Kidney (tissue), 14 donors: Measurements from ENCODE around the gene CLCN5. TPM values are rescaled to one million over a fixed set of nuclear protein-coding genes. Genes with fewer than 3 reads are reported as not detected.

Source experiments
- DNase-seq, 5 donors: peaks; one replicate each; pipeline ENCODE4 v3.0.0-alpha.2; 2013 to 2020
- FAIRE-seq: peaks from 2 replicates; lab custom pipeline; 2012; peaks lifted over from hg19 to GRCh38; lab: Jason Lieb, UNC
- H3K27ac ChIP-seq, 2 donors: one replicate each; pipeline ENCODE4 v1.7.0; 2013; ENCODE audit warnings: low read depth in 2 of 2, low read length in 2 of 2, inconsistent platforms in 1 of 2
- H3K27me3 ChIP-seq: one replicate; pipeline ENCODE4 v1.7.1; 2013; ENCODE audit warnings: low read length, inconsistent platforms; ENCODE audit not compliant: control insufficient read depth, insufficient read depth
- H3K36me3 ChIP-seq, 3 donors: one replicate each; pipeline versions ENCODE4 v1.7.0 to v1.7.1; 2013; ENCODE audit warnings: low read length in 3 of 3, control low read depth in 1 of 3, inconsistent platforms in 1 of 3; ENCODE audit not compliant: insufficient read depth in 3 of 3, control insufficient read depth in 2 of 3
- H3K4me1 ChIP-seq, 3 donors: one replicate each; pipeline versions ENCODE4 v1.7.0 to v1.7.1; 2013; ENCODE audit warnings: low read length in 3 of 3, inconsistent platforms in 1 of 3, low read depth in 1 of 3; ENCODE audit not compliant: control insufficient read depth in 2 of 3, insufficient read depth in 2 of 3
- H3K4me3 ChIP-seq, 3 donors: one replicate each; pipeline versions ENCODE4 v1.7.0 to v1.8.1; 2013; ENCODE audit warnings: low read length in 3 of 3, control low read depth in 1 of 3, inconsistent platforms in 1 of 3
- H3K9ac ChIP-seq, 3 donors: one replicate each; pipeline versions ENCODE4 v1.7.0 to v1.7.1; 2013; ENCODE audit warnings: low read length in 3 of 3, control low read depth in 1 of 3, inconsistent platforms in 1 of 3
- H3K9me3 ChIP-seq, 3 donors: one replicate each; pipeline versions ENCODE4 v1.7.0 to v1.7.1; 2013; ENCODE audit warnings: low read length in 3 of 3, control low read depth in 1 of 3, inconsistent platforms in 1 of 3; ENCODE audit not compliant: control insufficient read depth in 2 of 3, insufficient read depth in 1 of 3
- CTCF ChIP-seq: IDR thresholded peaks from 3 replicates; pipeline ENCODE4 v1.5.1; 2012; ENCODE audit warnings: mild to moderate bottlenecking, moderate library complexity, borderline replicate concordance; ENCODE audit not compliant: insufficient read depth; ENCODE audit errors: extremely low read depth
- intact Hi-C: fragments of 100-400 bp; cut with DNase I; formaldehyde crosslinking; loops from one replicate; pipeline ENCODE4 v1.11.1; 2022
- polyA plus RNA-seq: library from polyadenylated mRNA; stranded (reverse); fragments of 350-450 nt; fragmentation: Illumina TruSeq; extraction: RNeasy Lipid Tissue Mini Kit (QIAGEN cat#74804); gene quantifications from one replicate; pipeline ENCODE4 v1.2.3, GENCODE V29; 2014; ENCODE audit warnings: low read depth, low replicate concordance; ENCODE audit not compliant: insufficient read depth
- total RNA-seq: library from RNA; stranded (reverse); fragmentation: NEBNext Ultra II Directional; extraction: Animal tissue kit (Norgen Biotek cat#: 25700); gene quantifications from one replicate; pipeline ENCODE4 v1.2.1, GENCODE V29; 2021
- donor health status: control.
- donor health status: control.
- donor health status: control.
- donor health status: control.
- donor health status: control.
- donor health status: DM: yes; HTN: yes; CAD: no.
- donor health status: Normal renal cell carcinoma (clear cell type).

CLCN5 gene
- total and polyA plus RNA-seq, 2 donors from 2014 or later: 21.1 to 29.7 TPM

GRCh38 chrX:49879656-49880277 is 42.6 kb upstream of the CLCN5 start:
- peak overlapping the region in 1 of 3 donors; percentile 2 for H3K9ac ChIP-seq
- H3K4me1 ChIP-seq: peaks cover 0 to 5% (median 5%) of the 10 kb centered on the region in 3 donors

GRCh38 chrX:49880668-49881067 is 41.7 kb upstream of the CLCN5 start:
- peaks cover 0 to 2% (median 0%) of the 10 kb centered on the region in 3 donors for H3K36me3 ChIP-seq
- no peak for FAIRE-seq
- peaks cover 0 to 5% (median 5%) of the 10 kb centered on the region in 3 donors for H3K4me1 ChIP-seq
- H3K9me3 ChIP-seq: no peaks in the 10 kb centered on the region
- no peaks in the 10 kb centered on the region for H3K27me3 ChIP-seq
- DNase-seq: no peak
- H3K4me3 ChIP-seq: no peak overlapping the region
- no peak overlapping the region for H3K27ac ChIP-seq
- H3K9ac ChIP-seq: no peak overlapping the region
- intact Hi-C loops: no loop called here
- TF ChIP-seq CTCF: no peak

More at GRCh38 chrX:49879656-49880277, 42.6 kb upstream of the CLCN5 start:
- no peaks in the 10 kb centered on the region for H3K27me3 ChIP-seq
- TF ChIP-seq CTCF: no peak
- H3K9me3 ChIP-seq: no peaks in the 10 kb centered on the region
- peak in 3 of 5 donors; percentile 10 to 20 (median 15) for DNase-seq
- intact Hi-C loops: no loop called here
- peaks cover 0 to 2% (median 0%) of the 10 kb centered on the region in 3 donors for H3K36me3 ChIP-seq
- peak overlapping the region; percentile 42 to 68 (median 68) for H3K4me3 ChIP-seq
- no peak for FAIRE-seq
- H3K27ac ChIP-seq: peak overlapping the region; percentile 83 to 85

GRCh38 chrX:49884290-49884862 is 38.0 kb upstream of the CLCN5 start:
- FAIRE-seq (peak; percentile 58), DNase-seq (peak in 4 of 5 donors; percentile 60 to 76 (median 74))
- intact Hi-C loops: no loop called here
- Histone ChIP-seq H3K4me3 (no peak overlapping the region), H3K36me3 (peaks cover 0 to 2% (median 0%) of the 10 kb centered on the region in 3 donors), H3K9ac (no peak overlapping the region), H3K9me3 (no peaks in the 10 kb centered on the region), H3K27me3 (no peaks in the 10 kb centered on the region), H3K27ac (no peak overlapping the region), H3K4me1 (peaks cover 0 to 5% (median 5%) of the 10 kb centered on the region in 3 donors)
- peak; percentile 51 for TF ChIP-seq CTCF
